GM13977 (cell line): ENCODE measurements around the gene KRTAP5-10.
"Not testable (repeated sequence)": the region's sequence is repeated elsewhere in the genome, so short reads cannot be mapped to it uniquely, and the experiment has no call there.

Experiments
- DNase-seq: peaks from one replicate; pipeline ENCODE4 v3.0.0; 2012; ENCODE audit warnings: low spot score
- in situ Hi-C: fragments of 300-500 bp; cut with MboI; formaldehyde crosslinking; loops from one replicate; pipeline ENCODE4 v1.12.0; 2022; ENCODE audit warnings: low sequenced_read_pairs, low pct_unique_long_range_greater_than_20kb, mixed read lengths, inconsistent platforms; ENCODE audit not compliant: unreplicated experiment
- TF ChIP-seq, protein P1 (sequence below): IDR thresholded peaks from 2 replicates; pipeline ENCODE4 v1.5.1; 2012; ENCODE audit warnings: mild to moderate bottlenecking, control low read depth; ENCODE audit not compliant: insufficient read depth; ENCODE audit errors: extremely low read depth, missing control alignments

The KRTAP5-10 gene

GRCh38 chr11:71588822-71589545 is 23.6 kb downstream of the KRTAP5-10 start:
- TF ChIP-seq, protein P1, sequence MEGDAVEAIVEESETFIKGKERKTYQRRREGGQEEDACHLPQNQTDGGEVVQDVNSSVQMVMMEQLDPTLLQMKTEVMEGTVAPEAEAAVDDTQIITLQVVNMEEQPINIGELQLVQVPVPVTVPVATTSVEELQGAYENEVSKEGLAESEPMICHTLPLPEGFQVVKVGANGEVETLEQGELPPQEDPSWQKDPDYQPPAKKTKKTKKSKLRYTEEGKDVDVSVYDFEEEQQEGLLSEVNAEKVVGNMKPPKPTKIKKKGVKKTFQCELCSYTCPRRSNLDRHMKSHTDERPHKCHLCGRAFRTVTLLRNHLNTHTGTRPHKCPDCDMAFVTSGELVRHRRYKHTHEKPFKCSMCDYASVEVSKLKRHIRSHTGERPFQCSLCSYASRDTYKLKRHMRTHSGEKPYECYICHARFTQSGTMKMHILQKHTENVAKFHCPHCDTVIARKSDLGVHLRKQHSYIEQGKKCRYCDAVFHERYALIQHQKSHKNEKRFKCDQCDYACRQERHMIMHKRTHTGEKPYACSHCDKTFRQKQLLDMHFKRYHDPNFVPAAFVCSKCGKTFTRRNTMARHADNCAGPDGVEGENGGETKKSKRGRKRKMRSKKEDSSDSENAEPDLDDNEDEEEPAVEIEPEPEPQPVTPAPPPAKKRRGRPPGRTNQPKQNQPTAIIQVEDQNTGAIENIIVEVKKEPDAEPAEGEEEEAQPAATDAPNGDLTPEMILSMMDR, result peak; percentile 50
- in situ Hi-C loops, DNase-seq: not testable (repeated sequence)

DNA sequence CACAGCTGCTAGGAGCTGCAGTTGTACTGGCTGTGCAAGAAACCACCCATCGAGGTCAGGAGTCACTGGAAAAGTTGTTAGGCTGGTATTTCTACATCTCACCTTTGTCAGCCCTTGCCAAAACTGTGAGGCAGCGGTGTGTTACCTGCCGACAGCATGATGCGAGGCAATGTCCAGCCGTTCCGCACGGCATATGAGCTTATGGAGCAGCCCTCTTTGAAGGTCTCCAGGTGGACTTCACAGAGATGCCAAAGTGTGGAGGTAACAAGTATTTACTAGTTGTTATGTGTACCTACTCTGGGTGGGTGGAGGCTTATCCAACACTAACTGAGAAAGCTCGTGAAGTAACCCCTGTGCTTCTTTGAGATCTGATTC is 24.2 kb downstream of the KRTAP5-10 start:
- DNase-seq, in situ Hi-C loops: not testable (repeated sequence)

DNA sequence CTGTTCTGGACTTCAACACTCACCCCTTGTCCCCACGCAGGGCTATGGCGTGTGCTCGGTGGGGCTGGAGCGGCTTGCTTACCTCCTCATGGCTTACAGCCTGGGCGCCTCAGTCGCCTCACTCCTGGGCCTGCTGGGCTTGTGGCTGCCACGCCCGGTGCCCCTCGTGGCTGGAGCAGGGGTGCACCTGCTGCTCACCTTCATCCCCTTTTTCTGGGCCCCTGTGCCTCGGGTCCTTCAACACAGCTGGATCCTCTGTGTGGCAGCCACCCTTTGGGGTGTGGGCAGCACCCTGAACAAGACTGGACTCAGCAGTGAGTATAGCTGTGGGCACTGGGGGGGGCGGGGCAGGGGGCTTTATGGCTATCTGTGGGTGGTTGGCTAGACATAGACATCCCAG is 37.9 kb downstream of the KRTAP5-10 start:
- DNase-seq, in situ Hi-C loops: not testable (repeated sequence)

DNA sequence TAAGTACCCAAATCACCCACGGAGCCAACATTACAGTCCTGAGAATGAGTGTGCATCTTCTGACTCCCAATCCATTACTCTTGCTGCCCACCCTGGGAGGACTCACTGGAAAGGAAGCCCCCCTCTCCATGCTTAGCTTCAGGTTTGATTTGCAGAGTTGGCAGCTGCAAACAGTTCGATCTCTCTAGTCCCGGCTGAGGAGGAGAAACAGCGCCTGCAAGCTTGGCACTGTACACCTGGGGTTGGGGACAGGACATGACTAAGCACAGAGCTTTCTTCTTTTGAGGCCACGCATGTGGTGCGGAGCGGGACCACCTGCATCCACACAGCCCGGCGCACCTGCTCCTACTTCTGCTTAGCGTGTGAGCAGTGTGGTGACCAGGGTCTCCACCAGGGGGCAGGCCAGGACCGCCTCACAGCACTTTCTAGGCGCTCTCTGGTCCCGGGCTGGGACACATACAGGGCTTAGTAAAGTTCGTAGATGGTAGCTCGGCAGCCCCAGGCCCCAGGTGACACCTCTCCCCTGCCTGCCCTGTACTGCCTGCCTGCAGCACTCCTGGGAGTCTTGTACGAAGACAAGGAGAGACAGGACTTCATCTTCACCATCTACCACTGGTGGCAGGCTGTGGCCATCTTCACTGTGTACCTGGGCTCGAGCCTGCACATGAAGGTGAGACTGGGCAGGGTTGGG is 39.6 kb downstream of the KRTAP5-10 start:
- TF ChIP-seq, protein P1, result peak; percentile 29
- DNase-seq, in situ Hi-C loops: not testable (repeated sequence)

- DNase-seq, in situ Hi-C loops: not testable (repeated sequence)
Measured at GRCh38 chr11:71606853-71607519, 41.6 kb downstream of the KRTAP5-10 start.

DNA sequence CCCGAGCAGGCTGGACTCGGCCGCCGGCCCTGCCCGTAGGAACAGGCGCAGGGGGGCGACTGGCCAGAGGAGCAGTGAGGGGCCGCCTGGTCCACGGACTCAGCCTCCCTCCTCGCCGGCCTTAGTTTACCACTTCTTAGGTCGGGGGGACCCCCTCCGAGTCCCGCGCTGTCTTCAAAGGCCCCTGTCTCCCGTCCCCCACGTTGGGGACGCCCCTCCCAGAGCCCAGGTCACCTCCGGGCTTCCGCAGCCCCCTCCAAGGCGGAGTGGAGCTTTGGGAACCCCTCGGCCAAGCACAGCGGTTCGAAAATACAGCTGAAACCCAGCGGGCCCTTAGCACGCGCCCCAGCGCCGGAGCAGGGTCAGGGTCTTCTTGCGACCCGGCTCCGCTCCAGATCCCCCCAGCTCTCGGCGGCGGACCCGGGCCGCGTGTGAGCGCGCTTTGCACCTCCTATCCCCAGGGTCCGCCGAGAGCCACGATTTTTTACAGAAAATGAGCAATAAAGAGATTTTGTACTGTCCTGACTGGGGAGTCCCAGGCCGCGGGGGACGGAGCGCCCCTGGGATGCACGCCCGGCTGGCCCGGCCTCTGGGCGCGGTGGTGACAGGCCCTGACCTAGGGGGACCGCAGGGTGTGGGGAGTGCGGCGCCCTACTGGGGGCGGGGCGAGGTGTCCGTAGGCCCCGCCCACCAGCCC is 42.3 kb downstream of the KRTAP5-10 start:
- DNase-seq, result peak; percentile 17
- in situ Hi-C loops, result not testable (repeated sequence)

- in situ Hi-C loops, DNase-seq: not testable (repeated sequence)
Measured at GRCh38 chr11:71608272-71608671, 42.9 kb downstream of the KRTAP5-10 start.

DNA sequence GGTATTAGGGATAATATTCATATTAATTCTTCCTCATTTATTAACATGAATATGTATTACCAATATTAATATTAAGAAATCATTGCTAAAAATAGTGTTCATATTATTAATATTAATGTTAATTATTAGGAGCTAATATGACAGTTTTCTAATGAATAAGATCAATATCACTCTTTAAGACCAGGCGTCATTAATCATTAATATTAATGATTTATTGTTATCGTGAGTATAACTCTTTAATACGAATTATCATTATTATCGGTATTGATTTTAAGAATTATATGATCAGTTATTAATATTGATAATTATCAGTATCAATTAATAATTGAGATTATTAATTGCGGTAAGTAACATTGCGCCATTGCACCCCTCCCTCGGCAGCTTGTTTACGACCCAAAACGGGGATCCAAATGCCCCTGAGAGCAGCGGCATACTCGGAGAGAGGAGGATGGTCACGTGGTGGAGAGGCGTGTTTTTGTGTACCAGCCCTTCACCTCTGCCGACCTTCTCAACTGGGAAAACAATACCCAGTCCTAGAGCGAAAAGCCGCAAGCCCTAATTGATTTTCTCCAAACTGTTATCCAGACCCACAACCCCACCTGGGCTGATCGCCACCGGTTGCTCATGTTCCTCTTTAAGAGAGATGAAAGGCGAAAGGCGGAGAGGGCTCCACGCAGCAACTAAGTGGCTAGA is 46.0 kb downstream of the KRTAP5-10 start:
- in situ Hi-C loops, DNase-seq: not testable (repeated sequence)

DNA sequence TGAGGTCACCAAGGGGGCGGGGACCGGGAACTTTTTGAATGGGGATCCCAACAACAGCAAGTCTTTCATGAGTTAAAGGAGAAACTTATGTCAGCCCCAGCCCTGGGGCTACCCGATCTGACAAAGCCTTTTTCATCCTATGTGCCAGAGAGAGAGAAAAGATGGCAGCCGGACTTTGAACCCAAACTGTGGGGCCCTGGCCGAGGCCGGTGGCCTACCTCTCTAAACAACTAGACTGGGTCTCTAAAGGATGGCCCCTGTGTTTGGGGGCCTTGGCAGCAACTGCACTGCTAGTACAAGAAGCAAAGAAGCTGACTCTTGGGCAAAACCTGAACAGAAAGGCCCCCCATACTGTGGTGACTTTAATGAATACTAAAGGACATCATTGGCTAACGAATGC is 48.6 kb downstream of the KRTAP5-10 start:
- DNase-seq, in situ Hi-C loops: not testable (repeated sequence)

DNA sequence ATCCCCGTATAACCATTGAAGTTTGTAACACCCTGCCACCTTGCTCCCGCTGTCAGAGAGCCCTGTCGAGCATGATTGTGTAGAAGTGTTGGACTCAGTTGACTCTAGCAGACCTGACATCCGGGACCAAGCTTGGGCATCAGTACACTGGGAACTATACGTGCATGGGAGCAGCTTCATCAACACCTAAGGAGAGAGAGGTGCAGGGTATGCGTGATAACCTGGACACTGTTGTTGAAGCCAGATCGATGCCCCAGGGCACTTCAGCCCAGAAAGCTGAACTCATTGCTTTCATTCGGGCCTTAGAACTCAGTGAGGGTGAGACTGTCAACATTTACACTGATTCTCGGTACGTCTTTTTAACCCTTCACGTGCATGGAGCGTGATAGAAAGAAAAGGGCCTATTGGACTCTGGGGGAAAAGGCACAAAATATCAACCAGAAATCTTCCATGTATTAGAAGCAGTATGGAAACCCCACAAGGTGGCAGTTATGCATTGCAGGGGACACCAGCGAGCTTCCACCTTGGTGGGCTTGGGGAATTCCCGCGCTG is 49.1 kb downstream of the KRTAP5-10 start:
- in situ Hi-C loops, DNase-seq: not testable (repeated sequence)

DNA sequence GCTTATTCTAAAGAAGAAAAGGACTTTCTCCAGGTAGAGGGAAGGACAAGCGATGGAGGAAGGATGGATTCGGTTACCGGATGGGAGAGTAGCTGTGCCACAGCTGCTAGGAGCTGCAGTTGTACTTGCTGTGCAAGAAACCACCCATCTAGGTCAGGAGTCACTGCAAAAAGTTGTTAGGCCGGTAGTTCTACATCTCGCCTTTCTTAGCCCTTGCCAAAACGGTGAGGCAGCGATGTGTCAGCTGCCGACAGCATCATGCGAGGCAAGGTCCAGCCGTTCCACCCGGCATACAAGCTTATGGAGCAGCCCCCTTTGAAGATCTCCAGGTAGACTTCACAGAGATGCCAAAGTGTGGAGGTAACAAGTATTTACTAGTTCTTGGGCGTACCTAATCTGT is 49.6 kb downstream of the KRTAP5-10 start:
- in situ Hi-C loops, DNase-seq: not testable (repeated sequence)
